DND-41 (cell line): ENCODE measurements around the gene TIAL1.

Experiments used
- ATAC-seq: fragments of 200-7000 bp; cut with Tn5 transposase; 3 replicates; pipeline ENCODE4 v1.9.1; 2021; ENCODE audit warnings: low read depth; ENCODE audit not compliant: insufficient read depth
- DNase-seq: peaks from one replicate; pipeline ENCODE4 v3.0.0-alpha.2; 2020
- H2AFZ ChIP-seq: 2 replicates; pipeline ENCODE4 v1.6.0; 2012; ENCODE audit warnings: low read depth, low read length
- H3K27ac ChIP-seq: 2 replicates; pipeline ENCODE4 v1.5.1; 2012; ENCODE audit warnings: low read length, inconsistent platforms
- H3K27me3 ChIP-seq: fragments of 200-600 bp; sonication (generic); 2 replicates; pipeline ENCODE4 v1.6.0; 2012; ENCODE audit warnings: low read length, mild to moderate bottlenecking, inconsistent platforms; ENCODE audit not compliant: insufficient read depth, poor library complexity
- H3K36me3 ChIP-seq: 2 replicates; pipeline ENCODE4 v1.5.1; 2012; ENCODE audit warnings: low read length, inconsistent platforms; ENCODE audit not compliant: insufficient read depth
- H3K4me1 ChIP-seq: 2 replicates; pipeline ENCODE4 v1.5.1; 2012; ENCODE audit warnings: mild to moderate bottlenecking, low read length; ENCODE audit not compliant: insufficient read depth
- H3K4me2 ChIP-seq: 2 replicates; pipeline ENCODE4 v1.6.0; 2012; ENCODE audit warnings: mild to moderate bottlenecking, moderate library complexity, low read length, inconsistent platforms; ENCODE audit not compliant: insufficient read depth
- H3K4me3 ChIP-seq, 2 experiments: fragments of 200-600 bp in 1 of 2; shearing (Covaris generic) in 1 of 2; 2 replicates each; pipeline ENCODE4 v1.5.1; 2012 to 2016; ENCODE audit warnings: inconsistent platforms in 2 of 2, low read length in 2 of 2, mild to moderate bottlenecking in 2 of 2, low read depth in 1 of 2, moderate library complexity in 1 of 2
- H3K79me2 ChIP-seq: 2 replicates; pipeline ENCODE4 v1.6.0; 2012; ENCODE audit warnings: low read length, inconsistent platforms; ENCODE audit not compliant: insufficient read depth
- H3K9ac ChIP-seq: 2 replicates; pipeline ENCODE4 v1.6.0; 2012; ENCODE audit warnings: low read depth, mild to moderate bottlenecking, inconsistent platforms, low read length, moderate library complexity
- H3K9me3 ChIP-seq: 2 replicates; pipeline ENCODE4 v1.5.1; 2012; ENCODE audit warnings: low read length, moderate library complexity, mild to moderate bottlenecking, inconsistent platforms; ENCODE audit not compliant: insufficient read depth, severe bottlenecking
- H4K20me1 ChIP-seq: 2 replicates; pipeline ENCODE4 v1.6.0; 2012; ENCODE audit warnings: low read length; ENCODE audit not compliant: insufficient read depth
- EZH2 ChIP-seq: IDR thresholded peaks from 3 replicates; pipeline ENCODE4 v1.6.1; 2012; ENCODE audit warnings: borderline replicate concordance, low read depth, mild to moderate bottlenecking, moderate library complexity, low read length, inconsistent platforms; ENCODE audit not compliant: severe bottlenecking
- TF ChIP-seq, protein P1 (sequence below): IDR thresholded peaks from 2 replicates; pipeline ENCODE4 v1.5.1; 2012; ENCODE audit warnings: borderline replicate concordance, low read length, moderate library complexity, mild to moderate bottlenecking; ENCODE audit not compliant: poor library complexity, severe bottlenecking; ENCODE audit errors: extremely low read depth

The TIAL1 gene

GRCh38 chr10:119555178-119555784, 41.5 kb downstream of the TIAL1 start:
- DNase-seq = no peak
- Histone ChIP-seq H3K4me1 (no peaks in the 10 kb centered on the region), H3K9ac (no peak overlapping the region), H3K4me2 (no peak overlapping the region), H3K9me3 (no peaks in the 10 kb centered on the region), H3K27ac (no peak overlapping the region), H3K36me3 (no peaks in the 10 kb centered on the region), H3K79me2 (no peaks in the 10 kb centered on the region), H2AFZ (no peak overlapping the region), H3K27me3 (no peaks in the 10 kb centered on the region), H4K20me1 (no peaks in the 10 kb centered on the region), H3K4me3 (no peak overlapping the region)
- ATAC-seq = no peak
- no peak for TF ChIP-seq EZH2
- TF ChIP-seq, protein P1, sequence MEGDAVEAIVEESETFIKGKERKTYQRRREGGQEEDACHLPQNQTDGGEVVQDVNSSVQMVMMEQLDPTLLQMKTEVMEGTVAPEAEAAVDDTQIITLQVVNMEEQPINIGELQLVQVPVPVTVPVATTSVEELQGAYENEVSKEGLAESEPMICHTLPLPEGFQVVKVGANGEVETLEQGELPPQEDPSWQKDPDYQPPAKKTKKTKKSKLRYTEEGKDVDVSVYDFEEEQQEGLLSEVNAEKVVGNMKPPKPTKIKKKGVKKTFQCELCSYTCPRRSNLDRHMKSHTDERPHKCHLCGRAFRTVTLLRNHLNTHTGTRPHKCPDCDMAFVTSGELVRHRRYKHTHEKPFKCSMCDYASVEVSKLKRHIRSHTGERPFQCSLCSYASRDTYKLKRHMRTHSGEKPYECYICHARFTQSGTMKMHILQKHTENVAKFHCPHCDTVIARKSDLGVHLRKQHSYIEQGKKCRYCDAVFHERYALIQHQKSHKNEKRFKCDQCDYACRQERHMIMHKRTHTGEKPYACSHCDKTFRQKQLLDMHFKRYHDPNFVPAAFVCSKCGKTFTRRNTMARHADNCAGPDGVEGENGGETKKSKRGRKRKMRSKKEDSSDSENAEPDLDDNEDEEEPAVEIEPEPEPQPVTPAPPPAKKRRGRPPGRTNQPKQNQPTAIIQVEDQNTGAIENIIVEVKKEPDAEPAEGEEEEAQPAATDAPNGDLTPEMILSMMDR = no peak

DNA sequence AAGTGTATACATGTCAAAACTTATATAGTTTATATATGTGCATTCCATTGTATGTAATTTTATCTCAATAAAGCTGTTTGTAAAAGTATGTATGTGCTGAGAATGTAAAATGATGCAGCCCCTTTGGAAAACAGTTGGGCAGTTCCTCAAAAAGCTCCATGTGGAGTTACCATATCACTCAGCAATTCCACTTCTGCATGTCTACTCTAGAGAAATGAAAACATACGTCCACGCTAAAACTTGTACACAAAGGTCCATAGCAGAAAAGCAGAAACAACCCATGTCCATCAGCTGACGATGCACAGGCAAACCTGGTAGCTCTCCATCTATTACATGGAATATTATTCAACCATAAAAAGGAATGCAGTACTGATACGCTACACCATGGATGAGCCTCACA, 45.9 kb downstream of the TIAL1 start:
- no peak for TF ChIP-seq EZH2
- TF ChIP-seq, protein P1 = no peak

GRCh38 chr10:119549247-119549999, 47.3 kb downstream of the TIAL1 start:
- Histone ChIP-seq H3K27me3 (peaks cover 8% of the 10 kb centered on the region), H3K9me3 (no peaks in the 10 kb centered on the region), H3K4me3 (no peak overlapping the region), H3K36me3 (no peaks in the 10 kb centered on the region), H3K27ac (no peak overlapping the region), H3K4me2 (no peak overlapping the region), H2AFZ (no peak overlapping the region), H3K9ac (no peak overlapping the region), H3K4me1 (no peaks in the 10 kb centered on the region), H4K20me1 (no peaks in the 10 kb centered on the region), H3K79me2 (no peaks in the 10 kb centered on the region)
- DNase-seq (no peak), ATAC-seq (no peak)
- TF ChIP-seq EZH2 = no peak
- TF ChIP-seq, protein P1 = no peak

More for the DNA sequence above, 45.9 kb downstream of the TIAL1 start:
- DNase-seq (no peak), ATAC-seq (no peak)
- Histone ChIP-seq H3K36me3 (no peaks in the 10 kb centered on the region), H4K20me1 (no peaks in the 10 kb centered on the region), H2AFZ (no peak overlapping the region), H3K4me2 (no peak overlapping the region), H3K27me3 (peaks cover 8% of the 10 kb centered on the region), H3K9me3 (no peaks in the 10 kb centered on the region), H3K4me1 (no peaks in the 10 kb centered on the region), H3K9ac (no peak overlapping the region), H3K79me2 (no peaks in the 10 kb centered on the region), H3K4me3 (no peak overlapping the region), H3K27ac (no peak overlapping the region)
